GM23338 (cell line): Measurements from ENCODE around the gene FKBP5. TPM values are rescaled to one million over a fixed set of nuclear protein-coding genes. Genes with fewer than 3 reads are reported as not detected.

Source experiments
- ATAC-seq: fragments of 200-7000 bp; cut with Tn5 transposase; 3 replicates; pipeline ENCODE4 v1.9.1; 2020
- DNase-seq: peaks from one replicate; pipeline ENCODE4 v3.0.0-alpha.2; 2015; ENCODE audit warnings: low spot score
- H2AFZ ChIP-seq: fragments of 200-600 bp; sonication (generic); 2 replicates; pipeline ENCODE4 v1.8.0; 2016; ENCODE audit warnings: antibody characterized with exemption, mild to moderate bottlenecking, moderate library complexity
- H3F3A ChIP-seq: fragments of 200-600 bp; sonication (generic); replicated peaks from 2 replicates; pipeline ENCODE4 v1.8.0; 2017; ENCODE audit warnings: antibody characterized with exemption, mixed run types, low read depth
- H3K27ac ChIP-seq: fragments of 200-600 bp; sonication (generic); 2 replicates; pipeline ENCODE4 v1.6.1; 2016; ENCODE audit warnings: low read depth
- H3K27me3 ChIP-seq: fragments of 200-600 bp; sonication (generic); 2 replicates; pipeline ENCODE4 v1.8.0; 2016; ENCODE audit warnings: mild to moderate bottlenecking, mixed run types, moderate library complexity; ENCODE audit not compliant: insufficient read depth
- H3K36me3 ChIP-seq: fragments of 200-600 bp; sonication (generic); 2 replicates; pipeline ENCODE4 v1.8.0; 2016; ENCODE audit warnings: mild to moderate bottlenecking; ENCODE audit not compliant: insufficient read depth
- H3K4me1 ChIP-seq: fragments of 200-600 bp; sonication (generic); 2 replicates; pipeline ENCODE4 v1.8.0; 2016; ENCODE audit warnings: mild to moderate bottlenecking, moderate library complexity; ENCODE audit not compliant: insufficient read depth
- H3K4me2 ChIP-seq: fragments of 200-600 bp; sonication (generic); 2 replicates; pipeline ENCODE4 v1.7.1; 2017; ENCODE audit warnings: mixed run types
- H3K4me3 ChIP-seq: fragments of 200-600 bp; sonication (generic); 2 replicates; pipeline ENCODE4 v1.6.1; 2016; ENCODE audit warnings: mixed run types
- H3K79me2 ChIP-seq: fragments of 200-600 bp; sonication (generic); replicated peaks from 2 replicates; pipeline ENCODE4 v1.8.0; 2017; ENCODE audit warnings: mild to moderate bottlenecking; ENCODE audit not compliant: insufficient read depth
- H3K9me2 ChIP-seq: fragments of 200-600 bp; sonication (generic); 2 replicates; pipeline ENCODE4 v1.8.0; 2017; ENCODE audit not compliant: insufficient read depth
- H4K20me1 ChIP-seq: fragments of 200-600 bp; sonication (generic); replicated peaks from 2 replicates; pipeline ENCODE4 v1.8.0; 2017; ENCODE audit warnings: mild to moderate bottlenecking; ENCODE audit not compliant: insufficient read depth
- H3K27ac Mint-ChIP-seq: 2 replicates; pipeline ENCODE4 v1.8.0; 2020; ENCODE audit warnings: inconsistent platforms, mild to moderate bottlenecking, moderate library complexity, mixed read lengths
- H3K27me3 Mint-ChIP-seq: 3 replicates; pipeline ENCODE4 v1.8.0; 2022; ENCODE audit warnings: low read depth, mild to moderate bottlenecking, moderate library complexity, mixed read lengths, inconsistent platforms; ENCODE audit not compliant: insufficient read depth, poor library complexity
- H3K36me3 Mint-ChIP-seq: 3 replicates; pipeline ENCODE4 v1.8.0; 2021; ENCODE audit warnings: low read depth, mild to moderate bottlenecking, inconsistent platforms, moderate library complexity, mixed read lengths
- H3K4me1 Mint-ChIP-seq: 3 replicates; pipeline ENCODE4 v1.8.0; 2020; ENCODE audit warnings: mild to moderate bottlenecking, inconsistent platforms, mixed read lengths
- H3K4me3 Mint-ChIP-seq: 3 replicates; pipeline ENCODE4 v1.8.0; 2021; ENCODE audit warnings: moderate library complexity, mild to moderate bottlenecking, inconsistent platforms, mixed read lengths
- H3K9me3 Mint-ChIP-seq: 3 replicates; pipeline ENCODE4 v1.8.0; 2020; ENCODE audit warnings: moderate library complexity, mild to moderate bottlenecking, inconsistent platforms, mixed read lengths
- CREB1 ChIP-seq: fragments of 250-450 bp; sonication (Bioruptor Pico); IDR thresholded peaks from 2 replicates; pipeline ENCODE4 v1.5.0; 2020; ENCODE audit warnings: low read depth, mild to moderate bottlenecking, moderate library complexity
- CTCF ChIP-seq, 2 experiments: fragments of 200-600 bp in 1 of 2; sonication (generic) in 1 of 2; conservative IDR thresholded peaks; 2 replicates each; pipeline versions ENCODE4 v1.5.1 to v1.6.1; 2016 to 2017; ENCODE audit warnings: antibody characterized with exemption in 2 of 2, low read depth in 2 of 2, mild to moderate bottlenecking in 2 of 2, moderate library complexity in 1 of 2
- POLR2AphosphoS5 ChIP-seq: IDR thresholded peaks from 2 replicates; pipeline ENCODE4 v1.6.1; 2016; ENCODE audit warnings: antibody characterized with exemption, low read depth
- REST ChIP-seq: IDR thresholded peaks from one replicate; pipeline ENCODE4 v1.6.1; 2018; ENCODE audit warnings: antibody characterized with exemption; ENCODE audit not compliant: unreplicated experiment
- STAT1 ChIP-seq: IDR thresholded peaks from one replicate; pipeline ENCODE4 v1.6.1; 2016; ENCODE audit warnings: antibody characterized with exemption; ENCODE audit not compliant: unreplicated experiment
- long read RNA-seq: library from polyadenylated mRNA; unstranded; transcript quantifications from one replicate; pipeline ENCODE4 v2.0.0, GENCODE V29; 2020; ENCODE audit not compliant: unreplicated experiment
- polyA plus RNA-seq: library from polyadenylated mRNA; unstranded; fragments of >200 nt; fragmentation: Nextera tagmentation; extraction: Ambion mirVana; gene quantifications from 2 replicates; pipeline ENCODE4 v1.2.1, GENCODE V29; 2016
- total RNA-seq: library from RNA; depleted of rRNA; stranded (reverse); fragments of >200 nt; shearing (Covaris generic); gene quantifications from 2 replicates; pipeline ENCODE4 v1.2.3, GENCODE V29; 2014; rRNA removed

FKBP5 gene
- total RNA-seq (24.3 and 28.6 TPM in 2 replicates), polyA plus RNA-seq (17.7 and 19.8 TPM in 2 replicates)
- long read RNA-seq, partial matches to known transcripts, result 1 of 10 reads
- long read RNA-seq, other reads (novel, unspliced or antisense), result 5 of 10 reads

GRCh38 chr6:35688605-35689322 is at the start of gene FKBP5:
FKBP5 (minus strand) TSS chr6:35688915; CDS start chr6:35642824, 46,091 bp downstream.
- peaks cover 20% of the 10 kb centered on the region for H3K27me3 ChIP-seq
- H3K36me3 ChIP-seq, result no peaks in the 10 kb centered on the region
- peaks cover 38% of the 10 kb centered on the region for H3K79me2 ChIP-seq
- Mint-ChIP-seq H3K27ac (peak within 1 kb of the TSS; percentile 8; the same call in 1 of the 2 replicates), H3K4me3 (peak within 1 kb of the TSS; percentile 88), H3K36me3 (no peaks in the 10 kb centered on the region; the same call in 2 of the 3 replicates), H3K4me1 (peaks cover 5% of the 10 kb centered on the region), H3K27me3 (peaks cover 9% of the 10 kb centered on the region), H3K9me3 (no peaks in the 10 kb centered on the region)
- H3K4me3 ChIP-seq, result peak within 1 kb of the TSS; percentile 85
- peak within 1 kb of the TSS; percentile 63; the same call in 1 of the 2 replicates for H3K27ac ChIP-seq
- H4K20me1 ChIP-seq, result peaks cover 14% of the 10 kb centered on the region
- TF ChIP-seq STAT1 (no peak), CREB1 (CRISPR knock-in tag) (peak; percentile 40; the same call in 1 of the 2 replicates), POLR2AphosphoS5 (peak; percentile 74)
- no peaks in the 10 kb centered on the region for H3K9me2 ChIP-seq
- peak within 1 kb of the TSS; percentile 98 for H2AFZ ChIP-seq
- peaks cover 15% of the 10 kb centered on the region for H3K4me1 ChIP-seq
- H3K4me2 ChIP-seq, result peak within 1 kb of the TSS; percentile 98
- ATAC-seq, result peak; percentile 93
- DNase-seq, result peak; percentile 96
- H3F3A ChIP-seq, result peaks cover 14% of the 10 kb centered on the region; the same call in 1 of the 2 replicates

GRCh38 chr6:35737413-35738211 is 48.9 kb upstream of the FKBP5 start:
- no peaks in the 10 kb centered on the region; the same call in 2 of the 3 replicates for H3K9me3 Mint-ChIP-seq
- Histone ChIP-seq H3K36me3 (no peaks in the 10 kb centered on the region; the same call in 1 of the 2 replicates), H3F3A (peaks cover 20% of the 10 kb centered on the region), H3K79me2 (no peaks in the 10 kb centered on the region), H3K27me3 (no peaks in the 10 kb centered on the region), H3K27ac (no peak overlapping the region), H3K9me2 (no peaks in the 10 kb centered on the region), H2AFZ (peak overlapping the region; percentile 53; the same call in 1 of the 2 replicates), H3K4me3 (no peak overlapping the region), H3K4me2 (no peak overlapping the region), H3K4me1 (peaks cover 37% of the 10 kb centered on the region), H4K20me1 (no peaks in the 10 kb centered on the region)
- no peak overlapping the region; the same call in 1 of the 2 replicates for H3K27ac Mint-ChIP-seq
- DNase-seq (peak; percentile 36), ATAC-seq (no peak)
- H3K4me3 Mint-ChIP-seq, result no peak overlapping the region
- no peaks in the 10 kb centered on the region; the same call in 2 of the 3 replicates for H3K36me3 Mint-ChIP-seq
- peaks cover 11% of the 10 kb centered on the region for H3K27me3 Mint-ChIP-seq
- peaks cover 53% of the 10 kb centered on the region for H3K4me1 Mint-ChIP-seq
- TF ChIP-seq CTCF (conservative IDR thresholded peaks at IDR 0.05; ENCODE audit: low read depth in 2 of 2) (peak; percentile 58 to 65), REST (no peak)
